ENCODE measurements around the gene CPTP.

GRCh38 chr1:1338278-1338677 is 13.7 kb downstream of the CPTP start:
- TF ChIP-seq POLR2A (IDR thresholded peaks at IDR 0.05) = no peak
- no peak for TF ChIP-seq POLR2AphosphoS5 (IDR thresholded peaks at IDR 0.05)
- TF ChIP-seq CTCF (IDR thresholded peaks at IDR 0.05) = no peak
